Body of pancreas (tissue), 4 donors: Measurements from ENCODE around the gene ECM1. TPM values are rescaled to one million over a fixed set of nuclear protein-coding genes. Genes with fewer than 3 reads are reported as not detected.
A peak's percentile ranks its signal among the peaks of the same experiment; 100 is the strongest.

ENCODE experiments used
- ATAC-seq: fragments of 150-250 bp; one replicate; pipeline ENCODE4 v1.9.1; 2016
- DNase-seq, 4 donors: peaks; one replicate each; pipeline ENCODE4 v3.0.0-alpha.2; 2019
- H3K27ac ChIP-seq, 4 donors: fragments of 200-600 bp; sonication (generic); 1 replicate in 3 of 4; 2 replicates in 1 of 4; pipeline versions ENCODE4 v1.5.1 to v1.6.1; 2016 to 2019; ENCODE audit warnings: mild to moderate bottlenecking in 1 of 4, mixed read lengths in 1 of 4, moderate library complexity in 1 of 4
- H3K27me3 ChIP-seq, 2 donors: fragments of 200-600 bp; sonication (generic); one replicate each; pipeline ENCODE4 v1.6.0; 2016; ENCODE audit warnings: mild to moderate bottlenecking in 1 of 2
- H3K36me3 ChIP-seq, 2 donors: fragments of 200-600 bp; sonication (generic); replicated peaks in 1 of 2; 2 replicates each; pipeline ENCODE4 v1.5.1; 2016; ENCODE audit warnings: low read depth in 2 of 2; ENCODE audit not compliant: insufficient read depth in 1 of 2
- H3K4me1 ChIP-seq: fragments of 200-600 bp; sonication (generic); one replicate; pipeline ENCODE4 v1.6.0; 2016
- H3K4me3 ChIP-seq, 2 donors: fragments of 200-600 bp; sonication (generic); 1 replicate in 1 of 2; 2 replicates in 1 of 2; pipeline ENCODE4 v1.5.1; 2016 to 2019
- H3K9me3 ChIP-seq, 3 donors: fragments of 200-600 bp; sonication (generic); 1 replicate in 2 of 3; 2 replicates in 1 of 3; pipeline ENCODE4 v1.5.1; 2016
- POLR2A ChIP-seq, 3 donors: fragments of 450-650 bp; IDR thresholded peaks; one replicate each; pipeline ENCODE4 v1.6.1; 2016; ENCODE audit warnings: antibody characterized with exemption in 3 of 3, mild to moderate bottlenecking in 2 of 3
- WGBS, 2 donors: methylation state at CpG; one replicate each; pipeline ENCODE4 v1.1.5; 2017; 5-methylcytosine and 5-hydroxymethylcytosine counted together
- intact Hi-C: fragments of 100-400 bp; cut with DNase I; formaldehyde crosslinking; loops from one replicate; pipeline ENCODE4 v1.15.1; 2023
- total RNA-seq, 2 donors: library from RNA; depleted of rRNA; stranded (reverse); fragments of >200 nt; gene quantifications; one replicate each; pipeline ENCODE4 v1.1.0, GENCODE V29; 2016
- TF ChIP-seq, protein P1 (sequence below), 7 experiments: fragments of 450-650 bp in 4 of 7; fragments of 200-600 bp in 3 of 7; sonication (generic) in 3 of 7; IDR thresholded peaks; one replicate each; pipeline ENCODE4 v1.5.1; 2016 to 2019; ENCODE audit warnings: antibody characterized with exemption in 7 of 7

The ECM1 gene
- total RNA-seq, 2 donors from 2014 or later, result 1.3 to 2.1 TPM

- ATAC-seq (peak; percentile 67), DNase-seq (peak in 3 of 4 donors; percentile 67 to 72 (median 70))
- TF ChIP-seq, protein P1, sequence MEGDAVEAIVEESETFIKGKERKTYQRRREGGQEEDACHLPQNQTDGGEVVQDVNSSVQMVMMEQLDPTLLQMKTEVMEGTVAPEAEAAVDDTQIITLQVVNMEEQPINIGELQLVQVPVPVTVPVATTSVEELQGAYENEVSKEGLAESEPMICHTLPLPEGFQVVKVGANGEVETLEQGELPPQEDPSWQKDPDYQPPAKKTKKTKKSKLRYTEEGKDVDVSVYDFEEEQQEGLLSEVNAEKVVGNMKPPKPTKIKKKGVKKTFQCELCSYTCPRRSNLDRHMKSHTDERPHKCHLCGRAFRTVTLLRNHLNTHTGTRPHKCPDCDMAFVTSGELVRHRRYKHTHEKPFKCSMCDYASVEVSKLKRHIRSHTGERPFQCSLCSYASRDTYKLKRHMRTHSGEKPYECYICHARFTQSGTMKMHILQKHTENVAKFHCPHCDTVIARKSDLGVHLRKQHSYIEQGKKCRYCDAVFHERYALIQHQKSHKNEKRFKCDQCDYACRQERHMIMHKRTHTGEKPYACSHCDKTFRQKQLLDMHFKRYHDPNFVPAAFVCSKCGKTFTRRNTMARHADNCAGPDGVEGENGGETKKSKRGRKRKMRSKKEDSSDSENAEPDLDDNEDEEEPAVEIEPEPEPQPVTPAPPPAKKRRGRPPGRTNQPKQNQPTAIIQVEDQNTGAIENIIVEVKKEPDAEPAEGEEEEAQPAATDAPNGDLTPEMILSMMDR (IDR thresholded peaks at IDR 0.05), result peak in 5 of 7 experiments; percentile 8 to 32 (median 14)
- TF ChIP-seq POLR2A (IDR thresholded peaks at IDR 0.05), result peak in 1 of 3 donors; percentile 17
- intact Hi-C loops, result no loop called here
- H3K27me3 ChIP-seq, result no peaks in the 10 kb centered on the region
- peak within 1 kb of the TSS; percentile 40 to 79 (median 60) for H3K27ac ChIP-seq
- peaks cover 29% of the 10 kb centered on the region for H3K4me1 ChIP-seq
- H3K36me3 ChIP-seq, result no peaks in the 10 kb centered on the region
- H3K9me3 ChIP-seq, result no peaks in the 10 kb centered on the region
- peak within 1 kb of the TSS in 1 of 2 donors; percentile 39 for H3K4me3 ChIP-seq
- 0% methylated on average over 60 of the region's 91 CpGs; no CpG with 5 or more reads in 1 of the 2 donors for WGBS, 2 donors
Observed at GRCh38 chr1:150548632-150549495, 41.0 kb downstream of the ECM1 start, which contains the start of gene ADAMTSL4. TSS of gene ADAMTSL4 (plus strand) at chr1:150549408. CDS start at chr1:150552289, 2,881 bp downstream.

GRCh38 chr1:150549496-150550221 lies 41.8 kb downstream of the ECM1 start:
- WGBS, 2 donors, result 15 to 54% methylated on average over 5 to 31 of the region's 43 CpGs
- Histone ChIP-seq H3K9me3 (no peaks in the 10 kb centered on the region), H3K4me1 (peaks cover 29% of the 10 kb centered on the region), H3K4me3 (no peak overlapping the region), H3K27ac (peak overlapping the region in 2 of 4 donors; percentile 48 to 52), H3K36me3 (no peaks in the 10 kb centered on the region), H3K27me3 (no peaks in the 10 kb centered on the region)
- peak; percentile 19 for ATAC-seq
- TF ChIP-seq, protein P1 (IDR thresholded peaks at IDR 0.05), result no peak
- TF ChIP-seq POLR2A (IDR thresholded peaks at IDR 0.05), result peak in 1 of 3 donors; percentile 13
- intact Hi-C loops, result loop anchor here (10.0 kb wide), 1 partner anchor 85 kb away; no protein-coding TSS in a partner anchor
- DNase-seq, result peak in 2 of 4 donors; percentile 37 to 45

DNA sequence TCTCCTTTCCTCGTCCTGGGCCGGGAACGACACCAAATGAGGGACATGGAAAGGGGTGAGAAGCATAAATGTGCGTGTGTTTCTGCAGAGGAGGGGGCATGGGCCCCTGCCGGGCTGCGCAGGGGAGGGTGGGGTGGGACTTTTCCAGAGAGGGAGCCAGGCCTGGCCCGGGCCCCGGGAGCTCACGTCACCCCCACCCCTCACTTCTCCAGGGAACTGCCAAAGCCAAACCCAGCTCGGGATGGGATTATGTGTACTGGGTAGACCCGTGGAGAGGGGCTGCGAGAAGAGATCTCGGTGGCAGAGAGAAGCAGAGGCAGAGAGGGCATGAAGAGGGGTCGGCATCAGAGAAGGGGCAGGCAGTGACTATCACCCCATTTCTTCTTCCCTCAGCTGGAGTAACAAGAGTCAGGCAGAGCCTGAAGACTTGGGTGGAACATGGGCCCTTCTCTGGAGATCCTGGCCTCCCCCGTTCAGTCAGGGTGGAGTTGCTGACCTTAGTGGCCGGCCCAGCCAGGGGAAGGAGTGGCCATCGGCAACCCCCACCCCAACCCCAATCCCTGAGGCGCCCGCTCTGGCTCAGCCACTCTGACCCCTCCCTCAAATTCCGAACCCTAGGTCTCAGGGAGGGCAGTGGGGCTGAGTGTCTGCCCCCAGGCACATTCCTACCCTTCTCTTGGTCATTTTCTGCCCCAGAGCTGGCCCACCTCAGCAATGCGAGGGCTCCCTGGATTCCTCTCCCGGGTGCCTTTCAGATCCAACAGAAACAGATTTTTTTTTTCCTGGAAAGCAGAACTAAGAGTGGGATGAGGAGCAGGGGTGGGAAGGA lies 42.5 kb downstream of the ECM1 start:
- H3K9me3 ChIP-seq, result no peaks in the 10 kb centered on the region
- TF ChIP-seq, protein P1 (IDR thresholded peaks at IDR 0.05), result no peak
- TF ChIP-seq POLR2A (IDR thresholded peaks at IDR 0.05), result no peak
- H3K4me3 ChIP-seq, result no peak overlapping the region
- WGBS, 2 donors, result 64 to 66% methylated on average over 22 of the region's 22 CpGs
- H3K27me3 ChIP-seq, result no peaks in the 10 kb centered on the region
- H3K4me1 ChIP-seq, result peaks cover 29% of the 10 kb centered on the region
- intact Hi-C loops, result loop anchor here (10.0 kb wide), 1 partner anchor 86 kb away; no protein-coding TSS in a partner anchor
- ATAC-seq (no peak), DNase-seq (peak in 1 of 4 donors; percentile 10)
- peak overlapping the region in 2 of 4 donors; percentile 34 to 52 for H3K27ac ChIP-seq
- no peaks in the 10 kb centered on the region for H3K36me3 ChIP-seq

GRCh38 chr1:150551051-150551783 lies 43.3 kb downstream of the ECM1 start:
- DNase-seq (peak in 1 of 4 donors; percentile 33), ATAC-seq (no peak)
- H3K27ac ChIP-seq, result peak overlapping the region in 2 of 4 donors; percentile 34 to 52
- no peaks in the 10 kb centered on the region for H3K9me3 ChIP-seq
- no peaks in the 10 kb centered on the region for H3K36me3 ChIP-seq
- no peaks in the 10 kb centered on the region for H3K27me3 ChIP-seq
- H3K4me1 ChIP-seq, result peaks cover 29% of the 10 kb centered on the region
- no peak for TF ChIP-seq POLR2A (IDR thresholded peaks at IDR 0.05)
- TF ChIP-seq, protein P1 (IDR thresholded peaks at IDR 0.05), result no peak
- intact Hi-C loops, result loop anchor here (10.0 kb wide), 1 partner anchor 86 kb away; no protein-coding TSS in a partner anchor
- H3K4me3 ChIP-seq, result no peak overlapping the region
- WGBS, 2 donors, result 68 to 89% methylated on average over 10 to 11 of the region's 11 CpGs
